Measurements from ENCODE around the gene RMDN3. TPM values are rescaled to one million over a fixed set of nuclear protein-coding genes. Genes with fewer than 3 reads are reported as not detected.

The RMDN3 gene
- total and polyA plus RNA-seq, 9 of the 15 experiments (the other 6 are each of a cell fraction or from before 2014, with no cell fraction given), result 8.1 to 38.2 (median 25.9) TPM

DNA sequence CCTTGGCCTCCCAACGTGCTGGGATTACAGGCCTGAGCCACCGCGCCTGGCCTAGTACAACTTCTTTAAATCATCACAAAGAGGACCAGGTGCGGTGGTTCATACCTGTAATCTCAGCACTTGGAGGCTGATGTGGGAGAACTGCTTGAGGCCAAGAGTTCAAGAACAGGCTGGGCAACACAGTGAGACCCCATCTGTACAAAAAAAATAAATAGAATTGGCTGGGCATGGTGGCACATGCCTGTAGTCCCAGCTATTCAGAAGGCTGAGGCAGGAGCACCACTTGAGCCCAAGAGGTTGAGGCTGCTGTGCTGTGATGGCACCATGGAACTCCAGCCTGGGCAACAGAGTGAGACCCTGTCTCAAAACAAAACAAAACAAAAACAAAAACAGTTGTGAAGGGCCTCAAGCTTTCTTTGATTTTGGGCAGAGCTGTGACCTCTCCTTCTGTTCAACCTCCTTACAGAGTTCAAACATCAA is 5.9 kb downstream of the RMDN3 start:
- H3K9me3 ChIP-seq (replicated peaks; ENCODE audit: control insufficient read depth, insufficient read depth, low read depth, low read length), result no peaks in the 10 kb centered on the region
- H3K4me3 ChIP-seq, result no peak overlapping the region
- no peak for DNase-seq (ENCODE audit: extremely low read depth in 1 of 4, low spot score in 3 of 4)
- H3K27ac ChIP-seq (ENCODE audit: extremely low read depth, low read depth, low read length), result no peak overlapping the region
- no peaks in the 10 kb centered on the region for H3K9me1 ChIP-seq (ENCODE audit: control insufficient read depth, insufficient read depth, low read length)
- peaks cover 69% of the 10 kb centered on the region for H3K79me2 ChIP-seq (ENCODE audit: control insufficient read depth, insufficient read depth, low read length)
- no peak overlapping the region for H3K9ac ChIP-seq (ENCODE audit: insufficient read depth in 1 of 2, low read depth in 2 of 2, low read length in 2 of 2)
- H3K4me1 ChIP-seq (replicated peaks in 1 of 2; ENCODE audit: control insufficient read depth in 2 of 2, insufficient read depth in 2 of 2, low read length in 2 of 2), result peaks cover 53 to 55% of the 10 kb centered on the region in 2 experiments
- H3K36me3 ChIP-seq (ENCODE audit: control insufficient read depth, insufficient read depth, low read length), result peaks cover 84% of the 10 kb centered on the region
- ChIA-PET POLR2A (interaction anchor here (1.1 to 3.1 kb wide), 3 partner anchors 15 to 54 kb away, joined by 3 to 18 read pairs (median 9); partner anchors contain the start of genes GCHFR and RAD51), CTCF (ENCODE audit: low intra/inter-chr PET ratio) (no interaction called here)
- no peak overlapping the region for H2AFZ ChIP-seq (ENCODE audit: low read depth, low read length)
- peaks cover 8% of the 10 kb centered on the region; the same call in 1 of the 2 replicates for H4K20me1 ChIP-seq (replicated peaks; ENCODE audit: control insufficient read depth, insufficient read depth, low read length)
- no TSS peak for BruUV-seq (replicated peaks)
- H3K27me3 ChIP-seq (ENCODE audit: control insufficient read depth in 2 of 2, insufficient read depth in 2 of 2, low read length in 2 of 2), result no peaks in the 10 kb centered on the region
- FAIRE-seq, result no peak
- peak; percentile 93 for TF ChIP-seq ZNF121 (CRISPR knock-in tag; conservative IDR thresholded peaks at IDR 0.05)
- TF ChIP-seq MAFF (IDR thresholded peaks at IDR 0.05; ENCODE audit: low read length), result no peak
- TF ChIP-seq RBM25 (IDR thresholded peaks at IDR 0.05; ENCODE audit: low read depth, low read length, severe bottlenecking), result peak; percentile 10
- 92% methylated on average over 4 of the region's 4 CpGs for WGBS (ENCODE audit: insufficient coverage, low coverage, missing lambda C conversion rate)
- in situ Hi-C loops (cut with MboI), result no loop called here
- intact Hi-C loops (cut with micrococcal nuclease), result no loop called here
- H3K4me2 ChIP-seq (ENCODE audit: insufficient read depth, low read length), result no peak overlapping the region
- ATAC-seq, result no peak

All from K562 (cell line).